Measurements from ENCODE around the gene NUDT14.

NUDT14 gene

GRCh38 chr14:105224845-105225570 is 43.9 kb upstream of the NUDT14 start:
- no peak for TF ChIP-seq CTCF (IDR thresholded peaks at IDR 0.05; ENCODE audit: low read depth, low read length)
- Histone ChIP-seq H3K4me1 (peaks cover 4% of the 10 kb centered on the region; the same call in 1 of the 2 replicates), H3K36me3 (peaks cover 21% of the 10 kb centered on the region), H3K4me3 (ENCODE audit: low read depth, low read length) (no peak overlapping the region), H3K9me3 (no peaks in the 10 kb centered on the region), H3K27me3 (no peaks in the 10 kb centered on the region)
- no peak for DNase-seq

GRCh38 chr14:105223770-105224544 is 42.8 kb upstream of the NUDT14 start:
- Histone ChIP-seq H3K9me3 (no peaks in the 10 kb centered on the region), H3K36me3 (peaks cover 31% of the 10 kb centered on the region), H3K4me1 (peaks cover 4% of the 10 kb centered on the region; the same call in 1 of the 2 replicates), H3K27me3 (no peaks in the 10 kb centered on the region), H3K4me3 (ENCODE audit: low read depth, low read length) (no peak overlapping the region)
- DNase-seq: no peak
- no peak for TF ChIP-seq CTCF (IDR thresholded peaks at IDR 0.05; ENCODE audit: low read depth, low read length)

- no peak for DNase-seq
- Histone ChIP-seq H3K4me1 (peaks cover 4% of the 10 kb centered on the region; the same call in 1 of the 2 replicates), H3K9me3 (no peaks in the 10 kb centered on the region), H3K36me3 (peaks cover 36% of the 10 kb centered on the region), H3K27me3 (no peaks in the 10 kb centered on the region), H3K4me3 (ENCODE audit: low read depth, low read length) (no peak overlapping the region)
- TF ChIP-seq CTCF (IDR thresholded peaks at IDR 0.05; ENCODE audit: low read depth, low read length): no peak
Measured at GRCh38 chr14:105223260-105223659, 42.1 kb upstream of the NUDT14 start.

GRCh38 chr14:105221598-105222178 is 40.6 kb upstream of the NUDT14 start:
- no peak for DNase-seq
- Histone ChIP-seq H3K4me3 (ENCODE audit: low read depth, low read length) (no peak overlapping the region), H3K27me3 (no peaks in the 10 kb centered on the region), H3K9me3 (no peaks in the 10 kb centered on the region), H3K36me3 (peaks cover 44% of the 10 kb centered on the region), H3K4me1 (peaks cover 4% of the 10 kb centered on the region; the same call in 1 of the 2 replicates)
- TF ChIP-seq CTCF (IDR thresholded peaks at IDR 0.05; ENCODE audit: low read depth, low read length): no peak

GRCh38 chr14:105220699-105221597 is 39.8 kb upstream of the NUDT14 start:
- DNase-seq: no peak
- no peak for TF ChIP-seq CTCF (IDR thresholded peaks at IDR 0.05; ENCODE audit: low read depth, low read length)
- H3K36me3 ChIP-seq: peaks cover 39% of the 10 kb centered on the region
- no peaks in the 10 kb centered on the region for H3K27me3 ChIP-seq
- H3K4me1 ChIP-seq: peaks cover 4% of the 10 kb centered on the region; the same call in 1 of the 2 replicates
- no peak overlapping the region for H3K4me3 ChIP-seq (ENCODE audit: low read depth, low read length)
- H3K9me3 ChIP-seq: no peaks in the 10 kb centered on the region
